Fibroblast of skin of right biceps (primary cell): ENCODE measurements around the gene MBD3L2B.

ENCODE experiments used
- DNase-seq: peaks from one replicate; pipeline ENCODE4 v3.0.0-alpha.2; 2013

The MBD3L2B gene

GRCh38 chr19:7010722-7011593 is 10.3 kb downstream of the MBD3L2B start:
- DNase-seq: no peak

GRCh38 chr19:7007859-7008258 is 13.4 kb downstream of the MBD3L2B start:
- DNase-seq: no peak

GRCh38 chr19:7006135-7006704 is 15.0 kb downstream of the MBD3L2B start:
- no peak for DNase-seq

GRCh38 chr19:7004313-7004931 is 16.8 kb downstream of the MBD3L2B start:
- DNase-seq: peak; percentile 2

- DNase-seq: no peak
Observed at GRCh38 chr19:7000816-7001215, 20.4 kb downstream of the MBD3L2B start.

GRCh38 chr19:7000333-7000732 is 20.9 kb downstream of the MBD3L2B start:
- DNase-seq: no peak

GRCh38 chr19:6999933-7000332 is 21.3 kb downstream of the MBD3L2B start:
- DNase-seq: no peak

GRCh38 chr19:6997679-6998445 is 23.4 kb downstream of the MBD3L2B start:
- DNase-seq: no peak

- no peak for DNase-seq
Observed at GRCh38 chr19:6996810-6997209, 24.4 kb downstream of the MBD3L2B start.

- DNase-seq: no peak
Observed at GRCh38 chr19:6995054-6995453, 26.2 kb downstream of the MBD3L2B start.

GRCh38 chr19:6988257-6988656 is 33.0 kb downstream of the MBD3L2B start:
- DNase-seq: no peak

- no peak for DNase-seq
Observed at GRCh38 chr19:6987850-6988249, 33.4 kb downstream of the MBD3L2B start.

GRCh38 chr19:6983448-6983847 is 37.8 kb downstream of the MBD3L2B start:
- no peak for DNase-seq

GRCh38 chr19:6979399-6979798 is 41.8 kb downstream of the MBD3L2B start:
- DNase-seq: no peak

- DNase-seq: no peak
Observed at GRCh38 chr19:6976197-6976596, 45.0 kb downstream of the MBD3L2B start.

- no peak for DNase-seq
Observed at GRCh38 chr19:6971366-6971765, 49.9 kb downstream of the MBD3L2B start.

GRCh38 chr19:6970443-6970842 is 50.8 kb downstream of the MBD3L2B start:
- DNase-seq: no peak

- DNase-seq: no peak
Observed at GRCh38 chr19:6970021-6970420, 51.2 kb downstream of the MBD3L2B start.

GRCh38 chr19:6969490-6969889 is 51.7 kb downstream of the MBD3L2B start:
- no peak for DNase-seq
